NCI-H1417 treated with DMSO at 0.1 percent for 48 hours (cell line): Measurements from ENCODE around the gene CADM1.

Source experiments
- DNase-seq: peaks from one replicate; lab custom pipeline; 2025; lab: John Stamatoyannopoulos, UW

CADM1 gene

DNA sequence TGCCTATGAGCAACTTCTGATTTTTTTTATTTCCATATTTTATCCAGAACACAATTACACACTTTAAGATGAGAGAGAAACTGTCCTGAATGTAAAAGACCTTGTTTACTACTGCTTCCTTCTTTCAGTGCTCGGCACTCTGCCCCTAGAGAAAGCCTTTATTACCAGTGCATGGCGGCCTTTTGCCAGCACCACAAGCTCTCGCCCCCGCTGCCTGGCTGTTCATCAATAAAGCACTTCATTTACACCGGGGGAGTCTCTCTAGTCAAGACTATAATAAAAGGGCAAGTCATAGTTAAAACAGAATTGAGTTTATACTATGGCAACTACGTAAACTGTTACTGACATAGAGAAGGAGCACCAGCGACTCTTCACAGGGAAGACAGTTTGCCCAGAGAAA is 259.5 kb downstream of the CADM1 start:
- no peak for DNase-seq

DNA sequence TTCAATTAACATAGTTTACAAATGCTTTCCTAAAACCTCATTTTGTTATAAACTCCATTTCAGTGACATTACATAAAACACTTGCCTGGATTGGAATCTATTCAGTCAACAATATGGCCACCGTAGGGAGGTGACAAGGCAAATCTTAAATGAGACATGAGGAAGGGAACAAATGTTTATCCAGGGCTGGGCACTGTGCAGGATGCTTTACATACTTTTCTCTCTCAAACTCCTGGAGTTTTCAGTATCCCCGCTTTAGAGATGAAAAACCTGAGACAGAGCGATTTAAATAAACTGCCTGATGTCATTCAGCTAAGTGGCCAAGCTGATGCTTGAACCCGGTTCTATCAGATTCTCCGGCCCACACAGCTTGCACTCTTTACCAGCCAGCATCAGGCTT is 259.9 kb downstream of the CADM1 start:
- no peak for DNase-seq

DNA sequence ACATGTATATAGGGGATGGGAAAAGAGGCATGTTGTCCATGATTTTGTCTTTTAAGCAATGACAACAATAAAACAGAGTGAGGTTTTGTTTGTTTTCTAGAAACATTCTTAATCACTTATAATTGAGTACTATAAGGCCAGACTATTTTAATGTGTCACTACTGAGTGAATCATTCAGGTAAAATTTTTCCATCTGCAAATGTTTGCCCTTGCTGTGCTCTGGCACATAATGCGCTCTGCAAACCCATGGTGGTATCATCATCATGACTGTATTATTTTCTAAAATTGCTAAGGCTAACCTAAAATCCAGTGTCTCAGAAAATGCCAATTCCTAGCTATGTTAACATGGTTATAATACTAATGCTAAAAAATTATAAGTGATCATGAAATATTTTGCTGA is 261.2 kb downstream of the CADM1 start:
- DNase-seq: no peak

DNA sequence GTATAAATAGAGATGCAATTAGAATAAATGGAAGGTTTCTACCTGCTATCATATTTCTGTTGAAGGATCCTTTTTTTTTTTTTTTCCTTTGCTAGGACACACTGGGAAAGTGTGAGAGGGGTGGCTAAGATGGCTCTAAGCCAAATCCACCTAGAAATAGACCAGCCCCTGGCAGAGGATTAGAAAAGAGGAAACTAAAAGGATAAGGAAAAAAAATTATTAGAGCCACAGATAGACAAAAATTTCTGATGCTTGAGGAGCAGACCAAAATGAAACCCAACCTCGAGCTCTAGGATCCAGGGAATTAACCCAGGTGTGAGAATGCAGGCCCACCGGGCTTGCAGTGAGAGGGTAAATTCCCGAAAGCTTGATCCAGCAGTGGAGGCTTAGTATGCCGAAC is 262.3 kb downstream of the CADM1 start:
- DNase-seq: peak; percentile 35

DNA sequence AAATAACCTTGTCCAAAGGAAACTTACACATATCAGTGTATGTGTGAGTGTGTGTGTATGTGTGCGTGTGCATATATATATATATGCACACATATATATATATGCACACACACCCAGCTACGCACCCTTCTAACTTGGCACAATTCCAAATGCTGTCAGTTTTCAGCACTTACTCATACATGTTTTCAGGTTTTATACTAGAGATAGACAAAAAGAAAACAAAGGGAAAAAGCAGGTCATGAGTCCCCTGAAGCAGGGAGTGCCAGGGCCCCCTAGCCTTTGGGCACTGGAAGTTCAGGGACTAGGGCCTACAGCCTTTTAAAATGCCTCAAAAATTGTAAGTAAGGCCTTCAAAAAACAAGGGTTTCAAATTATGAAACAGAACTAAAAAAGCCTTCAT is 265.4 kb downstream of the CADM1 start:
- DNase-seq: no peak

DNA sequence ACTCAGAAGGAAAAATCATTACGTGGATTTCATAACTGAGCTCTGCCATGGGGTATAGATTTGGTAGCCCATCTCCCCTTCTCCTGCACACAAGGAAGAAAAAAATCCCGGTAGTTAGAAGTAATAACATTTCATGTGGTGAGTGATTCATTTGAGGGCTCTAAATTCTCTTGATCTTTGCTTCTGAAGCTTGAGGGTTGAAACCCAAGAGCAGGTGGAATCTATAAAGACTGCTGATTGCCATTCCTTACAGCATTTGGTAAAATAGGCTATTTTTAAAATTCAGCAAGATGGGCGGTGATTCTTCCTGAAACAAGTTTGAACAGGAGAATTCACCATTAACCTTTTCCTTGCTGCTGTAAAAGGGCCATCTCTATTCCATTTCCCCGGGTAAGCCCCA is 266.1 kb downstream of the CADM1 start:
- no peak for DNase-seq

DNA sequence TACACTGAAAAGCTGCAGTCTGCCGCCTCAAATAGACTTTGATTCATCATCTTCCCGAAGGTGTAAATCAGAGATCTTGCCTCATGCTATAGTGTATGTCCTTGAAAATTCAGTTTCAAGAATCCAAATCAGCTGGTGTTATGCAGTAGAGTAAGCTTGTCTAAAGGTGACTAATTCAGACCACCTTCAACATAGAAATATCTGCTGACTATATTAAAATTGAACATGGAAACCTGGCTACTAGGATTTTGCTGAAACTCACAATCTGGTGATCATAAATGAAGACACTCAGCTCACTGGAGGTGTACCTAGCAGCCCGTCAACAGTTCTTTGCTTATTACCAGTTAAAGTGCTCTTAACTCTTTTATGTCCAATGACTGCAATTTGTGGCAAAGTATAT is 266.6 kb downstream of the CADM1 start:
- no peak for DNase-seq

DNA sequence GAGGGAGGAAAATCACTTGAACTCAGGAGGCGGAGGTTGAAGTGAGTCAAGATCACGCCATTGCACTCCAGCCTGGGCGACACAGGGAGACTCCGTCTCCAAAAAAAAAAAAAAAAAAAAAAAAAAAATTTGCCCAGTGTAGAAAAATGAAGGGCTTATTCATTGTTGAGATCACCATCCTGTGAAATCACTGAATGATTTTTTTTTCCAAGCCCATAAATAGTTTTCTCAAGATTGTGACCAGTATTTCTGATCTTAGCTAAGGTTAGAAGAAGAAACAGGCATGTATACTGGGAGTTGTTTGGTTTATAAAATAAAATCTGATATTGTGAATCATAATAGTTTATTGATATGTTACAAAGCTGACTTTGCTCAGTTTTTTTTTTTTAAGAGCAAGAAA is 269.4 kb downstream of the CADM1 start:
- no peak for DNase-seq

DNA sequence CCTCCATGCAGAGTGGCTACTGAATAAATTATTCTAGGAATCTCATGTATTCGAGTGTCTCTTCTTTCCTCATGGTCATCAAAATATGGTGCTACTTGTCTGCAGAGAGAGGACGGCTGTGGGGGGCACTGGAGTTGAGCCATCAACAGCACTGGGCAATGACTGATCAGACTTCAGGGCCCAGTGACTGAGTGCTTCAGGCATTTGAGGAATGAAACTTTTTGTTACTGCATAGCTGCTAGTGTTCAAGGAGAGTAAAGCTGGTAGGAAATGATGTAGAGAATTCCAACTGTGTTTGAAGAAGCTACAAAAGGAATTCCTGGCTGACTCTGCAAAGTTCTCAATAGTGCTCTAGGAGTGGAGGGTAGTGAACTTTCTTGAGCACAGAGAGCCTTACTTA is 277.7 kb downstream of the CADM1 start:
- DNase-seq: no peak

DNA sequence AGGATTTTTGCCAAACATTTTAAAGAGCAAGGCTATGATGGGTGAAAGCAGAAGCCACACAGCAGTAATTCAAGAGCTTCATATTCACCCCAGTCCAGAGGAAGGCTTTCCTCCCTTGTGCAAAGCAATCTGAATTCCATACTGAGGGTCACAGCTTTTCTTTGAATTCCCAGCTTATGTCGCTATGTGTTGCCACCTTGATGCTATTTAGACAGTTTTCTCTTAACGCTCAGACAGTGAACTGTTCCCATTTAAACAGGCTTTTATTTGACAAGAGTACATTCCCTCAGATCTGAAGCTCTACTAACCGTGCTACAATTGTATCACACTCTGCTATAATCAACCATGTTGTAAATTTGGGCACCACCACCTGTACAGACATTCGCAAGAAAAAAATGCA is 279.7 kb downstream of the CADM1 start:
- no peak for DNase-seq

DNA sequence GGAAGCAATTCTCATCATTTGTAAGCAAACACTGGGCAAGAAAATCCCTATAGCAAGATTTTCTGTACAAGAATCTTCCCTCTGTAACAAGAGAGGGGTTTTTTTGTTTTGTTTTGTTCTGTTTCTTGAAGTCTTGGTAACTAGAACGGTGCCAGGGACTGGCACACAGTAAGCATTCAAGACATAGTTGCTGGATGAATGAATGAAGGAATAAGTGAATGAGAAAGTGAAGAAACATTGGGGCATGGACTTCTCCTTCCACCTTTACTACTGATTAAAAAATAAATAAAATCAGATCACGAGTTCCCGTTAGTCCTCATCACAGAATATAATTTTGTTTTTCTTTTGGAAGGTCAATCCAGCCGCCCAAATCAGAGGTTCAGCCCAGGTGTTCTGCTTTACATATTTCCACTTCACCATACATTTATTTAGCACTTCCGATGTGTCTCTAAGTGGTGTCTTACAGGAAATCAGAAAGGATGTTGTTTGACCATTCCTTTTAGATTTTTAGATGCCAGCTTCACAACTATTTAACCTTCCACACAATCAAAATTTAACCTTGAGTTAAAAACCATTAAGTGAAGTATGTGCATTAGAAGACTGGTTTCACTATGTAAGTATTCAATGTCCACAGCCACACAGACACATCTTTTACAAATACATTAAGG is 281.2 kb downstream of the CADM1 start:
- DNase-seq: no peak

DNA sequence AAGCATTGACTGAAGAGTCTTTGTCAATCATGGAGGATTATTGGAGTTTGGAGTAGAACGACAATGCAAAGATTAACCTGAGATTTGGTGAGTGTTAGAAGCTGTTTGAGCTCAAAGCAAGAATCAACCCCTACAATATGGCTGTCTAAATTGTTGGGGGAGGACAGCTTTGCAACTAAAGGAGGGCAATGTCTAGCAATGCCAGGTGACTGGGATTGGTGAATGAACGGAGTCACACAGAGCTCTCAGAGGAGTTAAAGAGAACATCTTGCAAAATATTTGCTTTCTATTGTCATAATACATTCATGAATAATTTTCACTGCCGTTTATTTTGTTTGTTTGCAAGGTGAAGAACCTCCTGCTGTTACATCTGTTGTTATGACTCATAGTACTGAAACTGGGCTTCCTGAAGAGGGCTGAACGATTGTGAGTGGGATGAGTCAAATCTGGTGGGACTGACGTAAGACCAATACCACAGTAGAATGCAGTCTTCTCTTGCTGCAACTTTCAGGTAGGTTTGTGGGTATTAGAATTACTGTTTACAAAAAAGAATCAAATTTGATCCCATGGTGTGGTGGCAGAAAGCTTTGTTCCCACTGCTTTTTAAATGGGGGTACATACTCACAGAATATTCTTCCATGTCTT is 281.9 kb downstream of the CADM1 start:
- DNase-seq: peak; percentile 69

DNA sequence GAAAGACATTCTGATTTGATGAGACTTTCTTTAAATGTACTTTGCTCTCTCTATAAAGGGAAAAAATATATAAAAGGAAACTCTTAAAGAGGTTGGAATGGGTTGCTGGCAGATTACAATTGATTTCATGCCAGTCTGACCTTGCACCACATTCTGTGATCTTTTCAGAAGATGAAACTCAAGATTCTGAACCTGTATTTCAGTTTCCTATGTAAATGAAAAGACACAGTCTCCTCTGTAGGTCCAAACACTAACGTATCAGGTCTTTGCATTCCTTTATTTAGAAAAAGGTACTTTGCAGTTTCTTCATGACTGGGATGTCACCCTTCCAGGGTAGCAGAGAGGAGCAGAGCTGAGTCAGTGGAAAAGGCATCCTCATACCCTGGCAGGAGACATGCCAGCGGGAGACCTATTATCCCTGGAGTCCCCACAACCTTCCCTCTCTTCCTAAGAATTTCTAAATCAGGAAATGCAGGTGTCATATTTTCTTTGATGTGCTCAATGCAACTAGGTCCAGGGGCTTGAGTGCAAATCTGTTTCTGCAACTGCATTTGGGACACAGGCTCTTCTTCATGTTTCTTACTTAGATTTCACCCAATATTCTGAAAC is 282.6 kb downstream of the CADM1 start:
- no peak for DNase-seq

DNA sequence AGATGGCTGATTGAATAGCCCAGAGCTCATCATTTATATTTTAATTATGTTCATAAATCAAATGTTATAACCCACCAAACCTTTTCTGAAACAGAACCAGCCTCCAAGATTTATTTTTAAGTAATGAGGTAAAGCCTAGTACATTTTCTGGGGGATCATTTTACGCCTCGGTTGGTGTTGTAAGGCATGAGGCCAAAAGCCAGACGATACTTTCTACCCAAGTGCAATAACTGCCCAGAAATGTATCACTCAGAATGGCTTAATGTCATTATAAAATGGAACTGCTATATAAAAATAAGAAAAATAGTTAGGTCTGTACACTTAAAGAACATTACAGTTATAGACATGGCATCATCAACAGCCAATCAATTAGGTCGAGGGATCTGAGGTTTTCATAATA is 283.3 kb downstream of the CADM1 start:
- no peak for DNase-seq

DNA sequence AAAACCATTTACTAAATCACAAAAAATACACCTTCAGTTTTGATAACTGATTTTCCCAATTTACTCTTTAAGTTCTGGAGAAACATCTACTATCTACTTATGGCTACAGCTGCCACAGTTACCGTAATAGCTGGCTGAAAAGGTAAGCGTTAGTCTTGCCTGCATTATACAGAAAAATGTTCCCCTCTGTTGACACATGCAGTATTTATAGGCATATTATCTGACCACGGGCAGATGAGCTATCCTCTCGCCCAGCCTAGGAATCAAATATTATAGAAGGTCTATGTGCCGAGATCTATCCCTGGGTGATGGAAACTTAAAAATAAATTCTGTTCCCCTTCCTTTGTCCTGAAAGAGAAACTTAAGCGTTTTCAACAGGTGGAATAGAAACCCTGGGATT is 283.8 kb downstream of the CADM1 start:
- DNase-seq: no peak

DNA sequence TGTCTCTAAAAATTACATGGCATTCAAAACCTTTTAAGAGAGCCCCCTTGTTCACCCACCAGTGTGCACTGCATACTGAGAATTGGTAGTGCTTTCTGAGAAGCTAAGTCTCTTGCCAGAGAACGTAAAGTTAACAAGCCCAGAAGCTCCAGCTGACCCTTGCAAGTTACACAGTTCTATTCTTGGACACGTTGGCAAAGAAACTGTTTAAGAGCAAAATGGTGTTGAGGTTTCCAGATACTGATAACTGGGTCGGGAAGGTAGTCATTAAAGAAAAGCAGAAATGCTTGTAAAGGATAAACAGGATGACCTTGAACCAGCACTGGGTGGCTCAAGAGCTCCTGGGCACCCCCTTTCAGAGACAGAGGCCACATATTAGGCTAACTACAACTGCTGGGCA is 284.8 kb downstream of the CADM1 start:
- DNase-seq: no peak

DNA sequence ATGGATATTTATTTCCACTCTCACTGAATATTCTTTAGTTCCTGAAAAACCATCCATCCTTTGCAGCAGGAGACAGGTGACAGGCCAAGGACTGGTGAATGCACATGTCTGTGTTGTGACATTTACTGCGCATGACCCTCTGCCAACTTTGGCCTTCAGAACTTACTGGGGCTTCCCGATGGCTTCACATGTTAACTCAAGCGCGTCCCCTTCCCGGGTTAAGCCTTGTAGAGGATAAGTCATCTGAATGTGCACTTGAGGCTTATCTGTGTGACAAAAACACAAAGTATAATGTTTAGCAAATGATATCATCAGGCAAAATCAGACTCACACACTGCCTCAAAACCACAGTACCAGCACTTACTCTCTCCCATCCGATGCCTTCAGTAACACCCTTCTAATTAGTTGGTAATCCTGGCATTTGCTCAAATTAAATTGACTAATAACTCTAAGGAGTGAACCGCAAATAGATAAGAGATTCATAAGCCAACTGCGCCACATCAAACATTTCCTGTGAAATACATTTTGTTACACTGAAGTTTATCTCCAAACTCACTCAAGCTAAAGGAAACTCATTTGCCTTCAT is 286.4 kb downstream of the CADM1 start:
- DNase-seq: no peak

DNA sequence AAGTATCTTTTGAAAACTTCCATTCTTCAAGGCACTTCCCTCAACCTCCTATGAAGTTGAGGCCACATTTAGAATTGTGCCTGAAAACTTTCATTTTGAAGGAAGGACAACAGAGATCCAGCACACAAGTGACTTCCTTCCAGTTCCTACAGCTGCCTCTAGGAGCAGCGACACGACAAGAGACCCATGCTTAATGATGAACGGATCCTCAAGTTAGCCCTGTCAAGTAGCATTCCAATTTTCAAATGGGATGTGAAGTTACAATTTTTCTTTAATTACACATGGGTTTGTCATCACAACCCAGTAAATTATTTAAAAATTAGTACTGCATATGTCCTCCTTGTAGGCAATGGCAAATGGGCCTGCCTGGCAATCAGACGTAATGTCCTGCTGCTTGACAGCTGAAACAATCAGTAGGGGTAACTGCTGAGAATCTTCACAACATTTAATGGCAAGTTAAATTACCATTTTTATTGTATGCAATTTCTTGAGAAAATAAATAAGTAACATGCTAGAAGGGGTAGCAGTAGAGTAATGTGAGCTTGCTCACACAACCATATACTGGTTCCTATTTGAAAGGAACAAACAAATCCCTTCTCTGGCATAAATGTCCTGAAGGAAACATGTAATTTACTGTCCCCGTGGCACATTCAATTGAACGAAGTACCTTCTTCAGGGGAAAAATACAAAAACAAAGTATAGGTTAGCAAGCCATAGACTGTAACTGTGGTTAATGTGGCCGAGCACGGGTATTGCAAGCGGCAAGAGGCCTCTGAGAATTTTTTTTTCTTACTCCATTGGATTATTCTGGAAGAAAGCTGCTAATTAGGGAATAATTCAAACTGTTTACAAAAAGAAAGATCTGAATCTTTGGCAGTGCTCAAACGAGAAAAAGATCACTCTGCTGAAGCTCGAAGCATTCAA is 288.3 kb downstream of the CADM1 start:
- no peak for DNase-seq

DNA sequence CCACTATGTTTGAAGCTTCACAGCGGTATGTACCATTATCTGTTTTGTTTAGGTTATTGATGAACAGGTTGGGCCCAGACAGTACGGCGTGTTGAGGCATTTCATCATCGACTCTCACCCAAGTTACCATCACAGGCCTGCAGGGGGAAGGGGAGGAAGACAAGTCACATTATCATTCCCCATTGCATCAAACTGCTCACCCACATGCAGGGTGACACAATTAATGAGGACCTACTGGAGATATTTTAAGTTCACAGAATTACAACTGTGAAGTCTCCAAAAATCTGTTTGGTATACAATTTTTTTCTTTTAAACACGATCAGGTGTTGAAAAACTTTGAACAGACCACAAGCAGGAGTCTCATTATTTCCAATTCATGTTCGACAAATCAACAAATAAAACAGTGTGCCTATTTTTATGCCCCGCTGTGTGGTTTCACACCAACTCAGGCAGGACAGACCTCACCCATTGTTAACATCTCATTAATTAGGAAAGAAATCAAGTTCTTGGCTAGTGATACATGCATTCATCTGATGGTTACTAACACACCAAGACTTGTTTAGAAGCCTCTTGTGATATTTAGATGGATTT is 289.5 kb downstream of the CADM1 start:
- DNase-seq: no peak

DNA sequence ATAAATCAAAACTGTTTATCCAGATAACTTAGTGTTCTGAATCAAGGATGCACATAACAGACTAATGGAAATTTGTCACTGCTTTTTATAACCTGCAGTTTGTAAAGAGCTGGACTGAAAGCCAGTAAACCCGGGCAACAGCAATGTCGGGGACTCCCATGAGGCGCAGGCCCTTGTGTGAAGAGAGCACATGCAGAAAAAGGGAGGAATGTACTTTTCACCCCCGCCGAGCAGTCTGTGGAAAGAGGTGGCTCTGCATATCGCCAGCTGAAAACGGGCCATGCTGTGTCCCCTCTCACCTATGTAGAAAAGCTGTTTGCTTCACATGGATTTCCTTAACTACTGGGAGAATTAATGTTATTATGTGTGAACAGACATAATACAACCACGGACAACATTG is 291.2 kb downstream of the CADM1 start:
- no peak for DNase-seq

DNA sequence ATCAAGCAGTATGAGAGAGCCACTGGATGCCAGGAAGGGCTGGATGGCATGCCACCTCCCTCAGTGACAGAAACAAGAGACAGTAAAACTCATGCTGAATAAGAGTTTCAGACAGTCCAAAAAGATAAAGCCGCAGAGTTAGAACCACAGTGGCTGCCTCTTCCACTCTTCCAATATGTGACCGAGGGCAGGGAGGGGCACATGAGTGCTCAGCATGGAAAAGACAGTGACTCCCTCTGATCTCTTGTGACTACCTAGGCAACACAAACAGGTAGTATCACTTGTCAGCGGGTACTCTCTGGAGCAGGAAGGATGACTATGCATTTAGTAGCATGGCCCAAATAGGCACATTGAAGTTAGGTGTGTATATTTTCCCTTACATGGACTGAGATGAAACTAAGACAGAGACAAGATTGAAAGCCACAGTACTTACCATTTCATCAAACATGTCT is 295.4 kb downstream of the CADM1 start:
- no peak for DNase-seq

DNA sequence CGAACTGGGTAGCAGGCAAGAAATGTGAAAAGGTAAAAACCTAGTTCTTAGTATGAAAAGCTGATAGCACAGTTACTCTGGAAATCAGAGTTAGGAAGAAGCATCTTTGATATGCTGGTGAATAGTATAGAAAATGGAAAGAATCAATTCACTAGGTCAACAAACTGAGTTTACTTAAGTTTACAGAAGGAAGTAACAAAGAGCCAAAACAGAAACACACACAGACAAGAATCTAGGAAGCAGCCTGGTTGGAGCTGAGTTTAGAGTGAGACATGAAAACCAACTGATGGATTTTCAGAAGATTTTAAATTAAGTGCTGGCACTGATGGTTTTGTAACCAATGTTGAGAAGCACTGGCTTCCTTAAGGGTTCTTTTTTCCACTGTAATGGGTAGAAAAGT is 296.3 kb downstream of the CADM1 start:
- DNase-seq: no peak
